Activated CD8-positive, alpha-beta T cell treated with anti-CD3 and anti-CD28 coated beads for 36 hours (primary cell): ENCODE measurements around the gene KCNMB3. TPM values are rescaled to one million over a fixed set of nuclear protein-coding genes. Genes with fewer than 3 reads are reported as not detected.
"Not testable (repeated sequence)": the region's sequence is repeated elsewhere in the genome, so short reads cannot be mapped to it uniquely, and the experiment has no call there.

ENCODE experiments used
- ATAC-seq: fragments of 200-7000 bp; cut with Tn5 transposase; one replicate; pipeline ENCODE4 v1.10.0; 2021; ENCODE audit warnings: mild to moderate bottlenecking, moderate library complexity
- CTCF ChIA-PET: fragments of 350-600 bp; sonication (Branson Sonifier 250); formaldehyde crosslinking; loops from one replicate; lab custom pipeline; 2021; ENCODE audit warnings: antibody characterized with exemption; lab: Charles Lee
- POLR2A ChIA-PET: fragments of 350-600 bp; sonication (Branson Sonifier 250); formaldehyde crosslinking; loops from one replicate; lab custom pipeline; 2021; ENCODE audit warnings: antibody characterized with exemption; lab: Charles Lee
- DNase-seq: peaks from one replicate; pipeline ENCODE4 v3.0.0-alpha.2; 2020
- H3K27ac Mint-ChIP-seq: one replicate; pipeline ENCODE4 v1.8.0; 2021; ENCODE audit warnings: mild to moderate bottlenecking, mixed read lengths
- H3K27me3 Mint-ChIP-seq: one replicate; pipeline ENCODE4 v1.8.0; 2021; ENCODE audit warnings: mixed read lengths
- H3K36me3 Mint-ChIP-seq: one replicate; pipeline ENCODE4 v1.8.0; 2021; ENCODE audit warnings: low read depth, mixed read lengths
- H3K4me1 Mint-ChIP-seq: one replicate; pipeline ENCODE4 v1.8.0; 2021; ENCODE audit warnings: low read depth, mixed read lengths
- H3K4me3 Mint-ChIP-seq: one replicate; pipeline ENCODE4 v1.8.0; 2021; ENCODE audit warnings: mild to moderate bottlenecking, moderate library complexity, mixed read lengths
- H3K9me3 Mint-ChIP-seq: one replicate; pipeline ENCODE4 v1.8.0; 2021; ENCODE audit warnings: mixed read lengths
- CTCF ChIP-seq: fragments of 200-600 bp; IDR thresholded peaks from one replicate; pipeline ENCODE4 v1.8.0; 2022; ENCODE audit warnings: antibody characterized with exemption, mild to moderate bottlenecking
- intact Hi-C: fragments of 100-400 bp; cut with micrococcal nuclease; formaldehyde crosslinking; loops from one replicate; pipeline ENCODE4 v1.10.0; 2022
- total RNA-seq, 2 experiments: library from RNA; stranded (reverse); gene quantifications; one replicate each; pipeline ENCODE4 v1.2.3, GENCODE V29; 2021

The KCNMB3 gene
- total RNA-seq, 2 experiments from 2014 or later, result 0.34 TPM

GRCh38 chr3:179224584-179224983 lies 26.3 kb downstream of the KCNMB3 start:
- no peak overlapping the region for H3K4me3 Mint-ChIP-seq
- intact Hi-C loops, result no loop called here
- no peak for TF ChIP-seq CTCF
- ChIA-PET POLR2A (no interaction called here), CTCF (interaction anchor here (0.6 kb wide), 1 partner anchor 235 kb away, joined by 3 read pairs; no protein-coding TSS in a partner anchor)
- H3K27ac Mint-ChIP-seq, result no peak overlapping the region
- ATAC-seq, result no peak
- no peak for DNase-seq
- H3K9me3 Mint-ChIP-seq, result no peaks in the 10 kb centered on the region
- no peaks in the 10 kb centered on the region for H3K27me3 Mint-ChIP-seq
- H3K36me3 Mint-ChIP-seq, result peaks cover 7% of the 10 kb centered on the region
- peaks cover 7% of the 10 kb centered on the region for H3K4me1 Mint-ChIP-seq

GRCh38 chr3:179223548-179223947 lies 27.4 kb downstream of the KCNMB3 start:
- CTCF ChIA-PET, result interaction anchor here (1.0 to 1.1 kb wide), 3 partner anchors 10 to 92 kb away, joined by 3 to 4 read pairs (median 3); no protein-coding TSS in a partner anchor
- H3K9me3 Mint-ChIP-seq, result no peaks in the 10 kb centered on the region
- DNase-seq (no peak), ATAC-seq (no peak)
- H3K27me3 Mint-ChIP-seq, result no peaks in the 10 kb centered on the region
- no peak overlapping the region for H3K27ac Mint-ChIP-seq
- no peak overlapping the region for H3K4me3 Mint-ChIP-seq
- POLR2A ChIA-PET, result no interaction called here
- peaks cover 7% of the 10 kb centered on the region for H3K4me1 Mint-ChIP-seq
- peaks cover 7% of the 10 kb centered on the region for H3K36me3 Mint-ChIP-seq
- no peak for TF ChIP-seq CTCF
- intact Hi-C loops, result no loop called here

- H3K4me1 Mint-ChIP-seq, ATAC-seq, CTCF ChIA-PET, H3K27me3 Mint-ChIP-seq, POLR2A ChIA-PET, H3K9me3 Mint-ChIP-seq, DNase-seq, intact Hi-C loops, H3K4me3 Mint-ChIP-seq, H3K36me3 Mint-ChIP-seq, H3K27ac Mint-ChIP-seq: not testable (repeated sequence)
These were observed 32.7 kb downstream of the KCNMB3 start for GRCh38 chr3:179218213-179218612.

GRCh38 chr3:179215550-179215949 lies 35.4 kb downstream of the KCNMB3 start:
- H3K4me3 Mint-ChIP-seq, CTCF ChIA-PET, DNase-seq, H3K36me3 Mint-ChIP-seq, H3K4me1 Mint-ChIP-seq, POLR2A ChIA-PET, H3K27me3 Mint-ChIP-seq, H3K9me3 Mint-ChIP-seq, intact Hi-C loops, H3K27ac Mint-ChIP-seq, ATAC-seq: not testable (repeated sequence)

- POLR2A ChIA-PET, result no interaction called here
- no peak for ATAC-seq
- peaks cover 12% of the 10 kb centered on the region for H3K36me3 Mint-ChIP-seq
- H3K4me1 Mint-ChIP-seq, result peaks cover 22% of the 10 kb centered on the region
- H3K9me3 Mint-ChIP-seq, result no peaks in the 10 kb centered on the region
- no peaks in the 10 kb centered on the region for H3K27me3 Mint-ChIP-seq
- CTCF ChIA-PET, result no interaction called here
- DNase-seq, result no peak
- H3K27ac Mint-ChIP-seq, result peak overlapping the region; percentile 14
- H3K4me3 Mint-ChIP-seq, result no peak overlapping the region
- intact Hi-C loops, result no loop called here
- TF ChIP-seq CTCF, result no peak
These were observed 50.1 kb downstream of the KCNMB3 start for GRCh38 chr3:179200790-179201189.

GRCh38 chr3:179196700-179197099 lies 54.2 kb downstream of the KCNMB3 start:
- intact Hi-C loops, result no loop called here
- ChIA-PET CTCF (interaction anchor here (3.6 kb wide), 1 partner anchor 11 kb away, joined by 12 read pairs; no protein-coding TSS in a partner anchor), POLR2A (interaction anchor here (0.7 kb wide), 1 partner anchor 15 kb away, joined by 3 read pairs; no protein-coding TSS in a partner anchor)
- Mint-ChIP-seq H3K9me3 (no peaks in the 10 kb centered on the region), H3K4me1 (peaks cover 40% of the 10 kb centered on the region), H3K27me3 (no peaks in the 10 kb centered on the region), H3K27ac (no peak overlapping the region), H3K36me3 (peaks cover 9% of the 10 kb centered on the region), H3K4me3 (no peak overlapping the region)
- no peak for DNase-seq
- TF ChIP-seq CTCF, result no peak
- ATAC-seq, result no peak
